ENCODE measurements around the gene RAB15. TPM values are rescaled to one million over a fixed set of nuclear protein-coding genes. Genes with fewer than 3 reads are reported as not detected.

Gene RAB15
- total and polyA plus RNA-seq, 9 of the 15 experiments (the other 6 are each of a cell fraction or from before 2014, with no cell fraction given) = 0.09 to 0.30 (median 0.16) TPM; not detected in 2

GRCh38 chr14:65007202-65007601, 35.1 kb upstream of the RAB15 start (continued):
- TF ChIP-seq POLR3G (IDR thresholded peaks at IDR 0.05; ENCODE audit: extremely low read depth, insufficient read length, insufficient replicate concordance) = no peak
- no peak for TF ChIP-seq SMAD3 (CRISPR knock-in tag; conservative IDR thresholded peaks at IDR 0.05)
- no peak for TF ChIP-seq BRCA1 (IDR thresholded peaks at IDR 0.05)
- no peak for TF ChIP-seq BRCA1 (CRISPR knock-in tag; IDR thresholded peaks at IDR 0.05)
- TF ChIP-seq SP2 (IDR thresholded peaks at IDR 0.05; ENCODE audit: extremely low read depth, low read depth, low read length, poor library complexity, severe bottlenecking) = no peak
- TF ChIP-seq RAD21 (CRISPR knock-in tag; conservative IDR thresholded peaks at IDR 0.05 in 1 of 2, IDR thresholded peaks at IDR 0.05 in 1 of 2) = no peak
- TF ChIP-seq, protein P1, sequence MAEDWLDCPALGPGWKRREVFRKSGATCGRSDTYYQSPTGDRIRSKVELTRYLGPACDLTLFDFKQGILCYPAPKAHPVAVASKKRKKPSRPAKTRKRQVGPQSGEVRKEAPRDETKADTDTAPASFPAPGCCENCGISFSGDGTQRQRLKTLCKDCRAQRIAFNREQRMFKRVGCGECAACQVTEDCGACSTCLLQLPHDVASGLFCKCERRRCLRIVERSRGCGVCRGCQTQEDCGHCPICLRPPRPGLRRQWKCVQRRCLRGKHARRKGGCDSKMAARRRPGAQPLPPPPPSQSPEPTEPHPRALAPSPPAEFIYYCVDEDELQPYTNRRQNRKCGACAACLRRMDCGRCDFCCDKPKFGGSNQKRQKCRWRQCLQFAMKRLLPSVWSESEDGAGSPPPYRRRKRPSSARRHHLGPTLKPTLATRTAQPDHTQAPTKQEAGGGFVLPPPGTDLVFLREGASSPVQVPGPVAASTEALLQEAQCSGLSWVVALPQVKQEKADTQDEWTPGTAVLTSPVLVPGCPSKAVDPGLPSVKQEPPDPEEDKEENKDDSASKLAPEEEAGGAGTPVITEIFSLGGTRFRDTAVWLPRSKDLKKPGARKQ (CRISPR knock-in tag; IDR thresholded peaks at IDR 0.05) = no peak
- no peak for TF ChIP-seq ZNF449 (CRISPR knock-in tag; IDR thresholded peaks at IDR 0.05)
